NCI-H1436 treated with DMSO at 0.1 percent for 48 hours (cell line): ENCODE results near the gene RAB36.
"Not testable (repeated sequence)": the region's sequence is repeated elsewhere in the genome, so short reads cannot be mapped to it uniquely, and the experiment has no call there.

Experiments used
- DNase-seq: peaks from one replicate; lab custom pipeline; 2025; lab: John Stamatoyannopoulos, UW

The RAB36 gene

GRCh38 chr22:23121000-23121421 lies 24.3 kb upstream of the RAB36 start:
- no peak for DNase-seq

GRCh38 chr22:23121424-23121823 lies 23.9 kb upstream of the RAB36 start:
- DNase-seq = no peak

GRCh38 chr22:23122216-23122957 lies 22.9 kb upstream of the RAB36 start:
- no peak for DNase-seq

GRCh38 chr22:23122992-23123803 lies 22.1 kb upstream of the RAB36 start:
- DNase-seq = no peak

- no peak for DNase-seq
Observed at GRCh38 chr22:23123804-23124254, 21.4 kb upstream of the RAB36 start.

- DNase-seq = no peak
Observed at GRCh38 chr22:23124611-23125511, 20.4 kb upstream of the RAB36 start.

- DNase-seq = no peak
Observed at GRCh38 chr22:23125512-23126103, 19.7 kb upstream of the RAB36 start.

GRCh38 chr22:23126165-23127054 lies 18.9 kb upstream of the RAB36 start:
- no peak for DNase-seq

- DNase-seq = no peak
Observed at GRCh38 chr22:23127055-23127756, 18.1 kb upstream of the RAB36 start.

GRCh38 chr22:23127788-23128187 lies 17.5 kb upstream of the RAB36 start:
- DNase-seq = no peak

- no peak for DNase-seq
Observed at GRCh38 chr22:23128269-23129108, 16.8 kb upstream of the RAB36 start.

GRCh38 chr22:23129149-23129548 lies 16.1 kb upstream of the RAB36 start:
- DNase-seq = no peak

GRCh38 chr22:23130697-23131096 lies 14.6 kb upstream of the RAB36 start:
- DNase-seq = no peak

- DNase-seq = no peak
Observed at GRCh38 chr22:23131931-23132330, 13.3 kb upstream of the RAB36 start.

GRCh38 chr22:23132376-23133091 lies 12.7 kb upstream of the RAB36 start:
- DNase-seq = no peak

- no peak for DNase-seq
Observed at GRCh38 chr22:23133922-23134321, 11.4 kb upstream of the RAB36 start.

- not testable (repeated sequence) for DNase-seq
Observed at GRCh38 chr22:23136991-23137390, 8.3 kb upstream of the RAB36 start.

- no peak for DNase-seq
Observed at GRCh38 chr22:23137468-23137867, 7.8 kb upstream of the RAB36 start.
